Transverse colon (tissue), 4 donors: Measurements from ENCODE around the gene TSPAN10. TPM values are rescaled to one million over a fixed set of nuclear protein-coding genes. Genes with fewer than 3 reads are reported as not detected.

Experiments used
- DNase-seq: peaks from one replicate; pipeline ENCODE4 v3.0.0-alpha.2; 2019
- H3K27ac ChIP-seq, 4 donors: fragments of 200-600 bp; sonication (generic); 2 replicates each; pipeline ENCODE4 v1.5.1; 2016 to 2018; ENCODE audit warnings: inconsistent platforms in 4 of 4
- H3K27me3 ChIP-seq: fragments of 200-600 bp; sonication (generic); 2 replicates; pipeline ENCODE4 v1.5.1; 2017; ENCODE audit warnings: inconsistent platforms
- H3K36me3 ChIP-seq, 4 donors: fragments of 200-600 bp; sonication (generic); 2 replicates each; pipeline ENCODE4 v1.5.1; 2017 to 2019; ENCODE audit warnings: inconsistent platforms in 4 of 4
- H3K4me1 ChIP-seq, 4 donors: fragments of 200-600 bp; sonication (generic); 2 replicates each; pipeline ENCODE4 v1.5.1; 2017 to 2020; ENCODE audit warnings: inconsistent platforms in 4 of 4
- H3K4me3 ChIP-seq, 4 donors: fragments of 200-600 bp; sonication (generic); 1 replicate in 1 of 4; 2 replicates in 3 of 4; pipeline versions ENCODE4 v1.5.1 to v1.6.1; 2017 to 2019; ENCODE audit warnings: inconsistent platforms in 4 of 4
- H3K9me3 ChIP-seq, 2 donors: fragments of 200-600 bp; sonication (generic); 2 replicates each; pipeline ENCODE4 v1.5.1; 2017 to 2019; ENCODE audit warnings: inconsistent platforms in 2 of 2
- EP300 ChIP-seq: sonication (generic); formaldehyde crosslinking; IDR thresholded peaks from one replicate; pipeline ENCODE4 v1.6.1; 2017; ENCODE audit warnings: antibody characterized with exemption, low read depth
- POLR2A ChIP-seq: fragments of 450-650 bp; IDR thresholded peaks from one replicate; pipeline ENCODE4 v1.6.1; 2016; ENCODE audit warnings: antibody characterized with exemption, mild to moderate bottlenecking, moderate library complexity
- POLR2AphosphoS5 ChIP-seq, 3 donors: sonication (generic); formaldehyde crosslinking; IDR thresholded peaks; one replicate each; pipeline ENCODE4 v1.6.1; 2016; ENCODE audit warnings: antibody characterized with exemption in 3 of 3
- WGBS, 2 donors: methylation state at CpG; one replicate each; pipeline ENCODE4 v1.1.5; 2018; ENCODE audit warnings: low coverage in 1 of 2; 5-methylcytosine and 5-hydroxymethylcytosine counted together
- in situ Hi-C, 4 donors: fragments of 200-750 bp; cut with MboI; loops; one replicate each; pipeline versions ENCODE4 v1.15.0 to v1.15.1; 2017; ENCODE audit warnings: low sequenced_read_pairs in 3 of 4, low pct_ligation_motif_present in 1 of 4, low pct_unique_long_range_greater_than_20kb in 1 of 4
- intact Hi-C: fragments of 100-400 bp; cut with DNase I; formaldehyde crosslinking; loops from one replicate; pipeline ENCODE4 v1.15.1; 2023; ENCODE audit warnings: low total_unique reads
- total RNA-seq, 4 donors: library from RNA; depleted of rRNA; stranded (reverse); fragments of >200 nt; gene quantifications; one replicate each; pipeline ENCODE4 v1.1.0, GENCODE V29; 2016
- TF ChIP-seq, protein P1 (sequence below), 5 experiments: fragments of 200-600 bp in 3 of 5; fragments of 450-650 bp in 2 of 5; sonication (generic) in 3 of 5; IDR thresholded peaks; 1 replicate in 2 of 5; 2 replicates in 3 of 5; pipeline ENCODE4 v1.5.1; 2016 to 2017; ENCODE audit warnings: antibody characterized with exemption in 5 of 5, inconsistent platforms in 3 of 5, mild to moderate bottlenecking in 2 of 5, moderate library complexity in 1 of 5

The TSPAN10 gene
- total RNA-seq, 4 donors from 2014 or later: 0.48 to 0.55 TPM; not detected in 2

DNA sequence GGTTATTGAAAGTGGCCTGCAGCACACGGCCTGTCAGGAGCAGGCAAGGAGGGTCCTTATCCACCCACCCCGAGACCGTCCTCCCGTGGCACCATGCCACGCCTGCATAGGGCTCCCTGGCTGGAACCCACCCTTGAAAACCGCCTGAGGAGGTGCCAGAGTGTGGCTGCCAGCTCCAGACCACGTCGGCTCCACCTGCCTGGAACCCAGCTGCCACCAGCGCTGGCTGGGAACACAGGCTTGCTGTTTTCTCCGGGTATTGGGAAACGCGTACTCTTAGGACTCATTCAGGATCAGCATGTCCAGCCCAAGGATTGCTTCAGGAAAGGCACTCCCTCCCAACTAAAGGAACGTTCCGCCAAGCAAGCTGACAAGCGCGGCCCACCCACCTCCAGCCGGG is 39.9 kb downstream of the TSPAN10 start:
- intact Hi-C loops: no loop called here
- H3K4me3 ChIP-seq: no peak overlapping the region
- WGBS, 2 donors: 80 to 91% methylated on average over 2 to 17 of the region's 17 CpGs

DNA sequence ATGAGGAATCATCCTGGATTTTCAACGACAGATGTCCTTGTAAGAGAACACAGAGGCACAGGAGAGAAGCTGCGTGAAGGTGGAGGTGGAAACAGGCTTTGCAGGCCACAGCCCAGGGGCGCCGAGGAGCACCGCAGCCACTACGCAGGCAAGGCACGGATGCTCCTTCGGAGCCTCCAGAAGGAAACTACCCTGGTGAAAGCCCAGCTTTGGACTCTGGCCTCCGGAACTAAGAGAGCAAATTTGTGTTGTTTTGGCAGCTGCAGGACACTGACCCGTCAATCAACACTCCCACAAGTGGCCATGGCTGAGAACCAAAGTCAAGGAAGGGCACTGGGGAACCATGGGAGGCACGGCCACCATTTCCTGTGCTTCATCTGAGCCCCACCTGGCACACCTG is 43.2 kb downstream of the TSPAN10 start:
- no peak overlapping the region for H3K4me3 ChIP-seq
- H3K36me3 ChIP-seq: no peaks in the 10 kb centered on the region
- TF ChIP-seq EP300 (no peak), POLR2AphosphoS5 (IDR thresholded peaks at IDR 0.05) (no peak), POLR2A (no peak)
- TF ChIP-seq, protein P1, sequence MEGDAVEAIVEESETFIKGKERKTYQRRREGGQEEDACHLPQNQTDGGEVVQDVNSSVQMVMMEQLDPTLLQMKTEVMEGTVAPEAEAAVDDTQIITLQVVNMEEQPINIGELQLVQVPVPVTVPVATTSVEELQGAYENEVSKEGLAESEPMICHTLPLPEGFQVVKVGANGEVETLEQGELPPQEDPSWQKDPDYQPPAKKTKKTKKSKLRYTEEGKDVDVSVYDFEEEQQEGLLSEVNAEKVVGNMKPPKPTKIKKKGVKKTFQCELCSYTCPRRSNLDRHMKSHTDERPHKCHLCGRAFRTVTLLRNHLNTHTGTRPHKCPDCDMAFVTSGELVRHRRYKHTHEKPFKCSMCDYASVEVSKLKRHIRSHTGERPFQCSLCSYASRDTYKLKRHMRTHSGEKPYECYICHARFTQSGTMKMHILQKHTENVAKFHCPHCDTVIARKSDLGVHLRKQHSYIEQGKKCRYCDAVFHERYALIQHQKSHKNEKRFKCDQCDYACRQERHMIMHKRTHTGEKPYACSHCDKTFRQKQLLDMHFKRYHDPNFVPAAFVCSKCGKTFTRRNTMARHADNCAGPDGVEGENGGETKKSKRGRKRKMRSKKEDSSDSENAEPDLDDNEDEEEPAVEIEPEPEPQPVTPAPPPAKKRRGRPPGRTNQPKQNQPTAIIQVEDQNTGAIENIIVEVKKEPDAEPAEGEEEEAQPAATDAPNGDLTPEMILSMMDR (IDR thresholded peaks at IDR 0.05): no peak
- no peak overlapping the region for H3K27ac ChIP-seq
- in situ Hi-C loops: no loop called here
- intact Hi-C loops: no loop called here
- H3K4me1 ChIP-seq: peaks cover 12 to 20% (median 17%) of the 10 kb centered on the region in 4 donors
- 81 to 88% methylated on average over 7 to 11 of the region's 11 CpGs for WGBS, 2 donors
- DNase-seq: no peak
- no peaks in the 10 kb centered on the region for H3K27me3 ChIP-seq
- H3K9me3 ChIP-seq: no peaks in the 10 kb centered on the region

More for the DNA sequence above, 39.9 kb downstream of the TSPAN10 start:
- Histone ChIP-seq H3K27me3 (no peaks in the 10 kb centered on the region), H3K36me3 (peaks cover 0 to 12% (median 3%) of the 10 kb centered on the region in 4 donors), H3K9me3 (no peaks in the 10 kb centered on the region), H3K4me1 (peaks cover 0 to 1% (median 0%) of the 10 kb centered on the region in 4 donors), H3K27ac (no peak overlapping the region)
- no peak for DNase-seq
- TF ChIP-seq POLR2A (no peak), POLR2AphosphoS5 (IDR thresholded peaks at IDR 0.05) (no peak), EP300 (no peak)
- TF ChIP-seq, protein P1 (IDR thresholded peaks at IDR 0.05): no peak
- in situ Hi-C loops: no loop called here

DNA sequence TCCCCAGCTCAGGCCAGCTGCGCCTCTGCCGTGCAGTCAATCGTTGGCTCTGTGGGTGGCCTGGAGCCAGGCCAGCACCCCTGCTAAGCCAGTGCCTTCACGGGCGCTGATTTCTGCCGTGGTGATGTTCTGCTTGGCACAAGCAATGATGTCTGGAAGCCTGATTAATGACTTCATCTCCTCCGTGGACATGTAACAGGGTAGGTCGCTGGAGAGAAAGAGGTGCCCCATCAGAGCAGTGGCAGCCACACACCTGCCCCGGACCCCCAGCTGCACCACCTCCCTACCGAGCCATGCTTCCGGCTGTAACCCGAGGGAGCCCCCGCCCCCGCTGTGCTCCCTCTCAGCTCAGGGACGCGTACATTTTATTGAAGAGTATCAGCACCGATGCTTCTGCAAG is 44.7 kb downstream of the TSPAN10 start:
- Histone ChIP-seq H3K36me3 (no peaks in the 10 kb centered on the region), H3K4me1 (peaks cover 19 to 28% (median 21%) of the 10 kb centered on the region in 4 donors), H3K4me3 (no peak overlapping the region), H3K9me3 (no peaks in the 10 kb centered on the region), H3K27me3 (no peaks in the 10 kb centered on the region), H3K27ac (no peak overlapping the region)
- 88% methylated on average over 17 of the region's 17 CpGs; no CpG with 5 or more reads in 1 of the 2 donors for WGBS, 2 donors
- in situ Hi-C loops (no loop called here), intact Hi-C loops (no loop called here)
- no peak for TF ChIP-seq POLR2A
- TF ChIP-seq, protein P1 (IDR thresholded peaks at IDR 0.05): no peak
- TF ChIP-seq POLR2AphosphoS5 (IDR thresholded peaks at IDR 0.05): no peak
- TF ChIP-seq EP300: no peak
- no peak for DNase-seq

DNA sequence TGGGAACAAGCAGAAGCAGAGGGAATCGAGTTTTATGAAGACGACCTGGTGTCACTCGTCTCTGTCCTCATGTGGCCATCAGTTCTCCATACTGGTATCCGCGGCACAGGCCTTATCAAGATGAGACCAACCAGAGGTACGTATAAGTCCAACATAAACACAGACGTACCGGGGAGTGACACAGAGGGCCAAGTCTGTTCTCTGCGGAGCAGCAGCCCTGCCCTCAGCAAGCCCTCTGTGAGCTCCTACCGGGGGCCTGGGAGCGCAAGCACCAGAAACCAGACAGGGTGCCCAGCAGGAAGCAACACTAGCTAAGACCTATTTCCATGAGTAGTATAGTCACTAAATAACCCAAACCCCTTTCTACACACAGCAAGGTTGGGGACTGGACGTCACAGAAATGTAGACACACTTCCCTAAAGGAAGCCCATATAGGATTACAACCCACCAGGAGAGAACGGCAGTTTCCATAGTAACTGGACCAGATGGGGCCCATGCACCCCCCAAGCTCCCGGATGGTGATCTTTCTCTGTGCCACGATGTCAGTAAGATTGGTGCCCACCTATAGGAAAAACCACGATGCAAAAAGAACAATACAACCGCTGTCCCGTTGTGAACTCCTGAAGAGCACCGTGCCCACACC is 45.7 kb downstream of the TSPAN10 start:
- DNase-seq: no peak
- no peaks in the 10 kb centered on the region for H3K27me3 ChIP-seq
- intact Hi-C loops: no loop called here
- H3K4me1 ChIP-seq: peaks cover 19 to 28% (median 21%) of the 10 kb centered on the region in 4 donors
- H3K36me3 ChIP-seq: no peaks in the 10 kb centered on the region
- in situ Hi-C loops: no loop called here
- 40 to 50% methylated on average over 3 to 19 of the region's 19 CpGs for WGBS, 2 donors
- TF ChIP-seq, protein P1 (IDR thresholded peaks at IDR 0.05): no peak
- no peak for TF ChIP-seq POLR2A
- TF ChIP-seq POLR2AphosphoS5 (IDR thresholded peaks at IDR 0.05): no peak
- TF ChIP-seq EP300: no peak
- peak overlapping the region in 3 of 4 donors; percentile 90 to 94 (median 93) for H3K27ac ChIP-seq
- peak overlapping the region; percentile 55 to 99 (median 98) for H3K4me3 ChIP-seq
- no peaks in the 10 kb centered on the region for H3K9me3 ChIP-seq
